Measurements from ENCODE around the gene FGD2.

The FGD2 gene

GRCh38 chr6:37005061-37005810 lies at the start of gene FGD2:
FGD2 (plus strand) TSS chr6:37005655; CDS start chr6:37005818, 163 bp downstream.
- DNase-seq = no peak

- no peak for DNase-seq
Observed at GRCh38 chr6:36955671-36956445, 49.6 kb upstream of the FGD2 start.

GRCh38 chr6:36956446-36956820 lies 49.0 kb upstream of the FGD2 start:
- DNase-seq = no peak

- no peak for DNase-seq
Observed at GRCh38 chr6:36957773-36958271, 47.6 kb upstream of the FGD2 start.

- no peak for DNase-seq
Observed at GRCh38 chr6:36958775-36959554, 46.5 kb upstream of the FGD2 start.

- DNase-seq = no peak
Observed at GRCh38 chr6:36959555-36960250, 45.8 kb upstream of the FGD2 start.

- no peak for DNase-seq
Observed at GRCh38 chr6:36961441-36962435, 43.7 kb upstream of the FGD2 start.

GRCh38 chr6:36962874-36963273 lies 42.6 kb upstream of the FGD2 start:
- no peak for DNase-seq

- peak; percentile 61 for DNase-seq
Observed at GRCh38 chr6:36963451-36964290, 41.8 kb upstream of the FGD2 start.

- no peak for DNase-seq
Observed at GRCh38 chr6:36964349-36964748, 41.1 kb upstream of the FGD2 start.

- DNase-seq = no peak
Observed at GRCh38 chr6:36964908-36965307, 40.5 kb upstream of the FGD2 start.

GRCh38 chr6:36967301-36967700 lies 38.2 kb upstream of the FGD2 start:
- no peak for DNase-seq

GRCh38 chr6:36967757-36968156 lies 37.7 kb upstream of the FGD2 start:
- DNase-seq = no peak

GRCh38 chr6:36968266-36968977 lies 37.0 kb upstream of the FGD2 start:
- no peak for DNase-seq

- DNase-seq = no peak
Observed at GRCh38 chr6:36969240-36969691, 36.2 kb upstream of the FGD2 start.

GRCh38 chr6:36969988-36970891 lies 35.2 kb upstream of the FGD2 start:
- no peak for DNase-seq

- no peak for DNase-seq
Observed at GRCh38 chr6:36970892-36971842, 34.3 kb upstream of the FGD2 start.

All from NCI-H1092 (cell line).